IMR-90 (cell line): ENCODE measurements around the gene SIN3B. TPM values are rescaled to one million over a fixed set of nuclear protein-coding genes. Genes with fewer than 3 reads are reported as not detected.

Source experiments
- ATAC-seq: fragments of 200-7000 bp; cut with Tn5 transposase; 2 replicates; pipeline ENCODE4 v1.9.1; 2020; ENCODE audit warnings: low read depth, mild to moderate bottlenecking, moderate library complexity
- BruUV-seq: library from RNA; stranded (reverse); fragments of 400-500 nt; replicated peaks from 2 replicates; lab custom pipeline; 2021; lab: Mats Ljungman, UMichigan
- CTCF ChIA-PET: fragments of 300-600 bp; formaldehyde crosslinking; extraction: SDS; loops from one replicate; lab custom pipeline; 2021; ENCODE audit warnings: antibody characterized with exemption; lab: Yijun Ruan, JAX
- POLR2A ChIA-PET: fragments of 300-600 bp; sonication (Branson Sonifier 250); formaldehyde crosslinking; loops from one replicate; lab custom pipeline; 2022; ENCODE audit warnings: antibody characterized with exemption; ENCODE audit not compliant: unreplicated experiment; lab: Charles Lee
- DNase-seq: peaks from one replicate; pipeline ENCODE4 v3.0.0; 2013
- H2AFZ ChIP-seq: replicated peaks from 2 replicates; pipeline ENCODE3; 2013; ENCODE audit warnings: low read length, mild to moderate bottlenecking; ENCODE audit not compliant: poor library complexity
- H2AK5ac ChIP-seq: 2 replicates; pipeline ENCODE4 v1.6.1; 2013; ENCODE audit warnings: low read depth, low read length, inconsistent platforms
- H2AK9ac ChIP-seq: replicated peaks from 2 replicates; pipeline ENCODE3; 2013; ENCODE audit warnings: mild to moderate bottlenecking, low read depth, low read length, moderate library complexity; ENCODE audit not compliant: poor library complexity
- H2BK120ac ChIP-seq: 2 replicates; pipeline ENCODE4 v1.6.1; 2013; ENCODE audit warnings: low read depth, low read length, inconsistent platforms
- H2BK15ac ChIP-seq: 3 replicates; pipeline ENCODE4 v1.6.1; 2013; ENCODE audit warnings: low read depth, low read length, inconsistent platforms
- H2BK20ac ChIP-seq: 2 replicates; pipeline ENCODE4 v1.6.1; 2013; ENCODE audit warnings: low read depth, mild to moderate bottlenecking, inconsistent platforms, low read length, moderate library complexity
- H2BK5ac ChIP-seq: 2 replicates; pipeline ENCODE4 v1.6.1; 2013; ENCODE audit warnings: mild to moderate bottlenecking, low read depth, low read length, inconsistent platforms; ENCODE audit not compliant: poor library complexity, severe bottlenecking
- H3K14ac ChIP-seq: replicated peaks from 2 replicates; pipeline ENCODE4 v1.6.1; 2013; ENCODE audit warnings: low read depth, low read length, inconsistent platforms
- H3K18ac ChIP-seq: 2 replicates; pipeline ENCODE4 v1.6.1; 2013; ENCODE audit warnings: low read depth, low read length, control low read depth
- H3K23ac ChIP-seq: 2 replicates; pipeline ENCODE4 v1.6.1; 2013; ENCODE audit warnings: low read depth, low read length, inconsistent platforms
- H3K27ac ChIP-seq: 2 replicates; pipeline ENCODE4 v1.5.1; 2013; ENCODE audit warnings: mild to moderate bottlenecking, control low read depth, low read length; ENCODE audit not compliant: insufficient read depth
- H3K27me3 ChIP-seq: 2 replicates; pipeline ENCODE4 v1.6.1; 2013; ENCODE audit warnings: low read length; ENCODE audit not compliant: control insufficient read depth, insufficient read depth
- H3K36me3 ChIP-seq: 2 replicates; pipeline ENCODE4 v1.6.1; 2013; ENCODE audit warnings: low read length, mixed read lengths; ENCODE audit not compliant: control insufficient read depth, insufficient read depth
- H3K4ac ChIP-seq: 2 replicates; pipeline ENCODE4 v1.6.1; 2013; ENCODE audit warnings: low read depth, low read length, inconsistent platforms
- H3K4me1 ChIP-seq: 2 replicates; pipeline ENCODE4 v1.6.1; 2013; ENCODE audit warnings: low read length, mixed read lengths; ENCODE audit not compliant: control insufficient read depth, insufficient read depth
- H3K4me2 ChIP-seq: 2 replicates; pipeline ENCODE4 v1.6.1; 2013; ENCODE audit warnings: low read depth, mild to moderate bottlenecking, control low read depth, low read length, moderate library complexity
- H3K4me3 ChIP-seq: 2 replicates; pipeline ENCODE4 v1.5.1; 2013; ENCODE audit warnings: low read depth, mild to moderate bottlenecking, control low read depth, low read length, moderate library complexity; ENCODE audit not compliant: insufficient read depth
- H3K56ac ChIP-seq: 2 replicates; pipeline ENCODE4 v1.6.1; 2013; ENCODE audit warnings: low read length, inconsistent platforms; ENCODE audit not compliant: insufficient read depth; ENCODE audit errors: extremely low read depth
- H3K79me1 ChIP-seq, 2 experiments: 2 replicates each; pipeline ENCODE4 v1.6.1; 2013; ENCODE audit warnings: low read length in 2 of 2, inconsistent platforms in 1 of 2, low read depth in 1 of 2
- H3K9ac ChIP-seq: 2 replicates; pipeline ENCODE4 v1.6.1; 2013; ENCODE audit warnings: low read depth, low read length, control low read depth
- H3K9me1 ChIP-seq: 2 replicates; pipeline ENCODE4 v1.6.1; 2013; ENCODE audit warnings: low read length, inconsistent platforms; ENCODE audit not compliant: insufficient read depth
- H3K9me3 ChIP-seq: 2 replicates; pipeline ENCODE4 v1.6.1; 2013; ENCODE audit warnings: low read length; ENCODE audit not compliant: control insufficient read depth, insufficient read depth
- H4K20me1 ChIP-seq: 2 replicates; pipeline ENCODE4 v1.6.1; 2013; ENCODE audit warnings: low read length, inconsistent platforms; ENCODE audit not compliant: insufficient read depth
- H4K5ac ChIP-seq: 2 replicates; pipeline ENCODE4 v1.6.1; 2013; ENCODE audit warnings: mild to moderate bottlenecking, low read depth, low read length, control low read depth
- H4K8ac ChIP-seq, 2 experiments: 2 replicates each; pipeline ENCODE4 v1.6.1; 2013; ENCODE audit warnings: low read depth in 2 of 2, low read length in 2 of 2, control low read depth in 1 of 2, inconsistent platforms in 1 of 2
- H4K91ac ChIP-seq: 2 replicates; pipeline ENCODE4 v1.6.1; 2013; ENCODE audit warnings: low read depth, low read length, inconsistent platforms; ENCODE audit not compliant: insufficient read depth
- BHLHE40 ChIP-seq: fragments of 150-350 bp; IDR thresholded peaks from 2 replicates; pipeline ENCODE4 v1.6.1; 2016; ENCODE audit warnings: mild to moderate bottlenecking, low read depth, low read length
- CEBPB ChIP-seq: IDR thresholded peaks from 2 replicates; pipeline ENCODE4 v1.6.1; 2012; ENCODE audit warnings: low read depth, low read length, improper control_type of control experiment
- CHD1 ChIP-seq: IDR thresholded peaks from 2 replicates; pipeline ENCODE4 v1.6.1; 2012; ENCODE audit warnings: low read depth, low read length, improper control_type of control experiment
- CTCF ChIP-seq: conservative IDR thresholded peaks from 2 replicates; pipeline ENCODE4 v1.5.1; 2012; ENCODE audit warnings: mild to moderate bottlenecking, low read depth, low read length, improper control_type of control experiment
- ELK1 ChIP-seq: fragments of 150-350 bp; IDR thresholded peaks from 2 replicates; pipeline ENCODE4 v1.6.1; 2016; ENCODE audit warnings: low read depth, mild to moderate bottlenecking, low read length, moderate library complexity, borderline replicate concordance
- FOS ChIP-seq: fragments of 150-350 bp; IDR thresholded peaks from 2 replicates; pipeline ENCODE4 v1.6.1; 2016; ENCODE audit warnings: low read depth, low read length
- MAFK ChIP-seq: IDR thresholded peaks from 2 replicates; pipeline ENCODE4 v1.6.1; 2012; ENCODE audit warnings: low read depth, low read length, improper control_type of control experiment
- MAZ ChIP-seq: IDR thresholded peaks from 2 replicates; pipeline ENCODE4 v1.6.1; 2012; ENCODE audit warnings: low read depth, mild to moderate bottlenecking, low read length, improper control_type of control experiment, moderate library complexity, borderline replicate concordance
- MXI1 ChIP-seq: IDR thresholded peaks from 2 replicates; pipeline ENCODE4 v1.6.1; 2012; ENCODE audit warnings: low read depth, mild to moderate bottlenecking, low read length, moderate library complexity, borderline replicate concordance
- NFE2L2 ChIP-seq: fragments of 150-350 bp; IDR thresholded peaks from 2 replicates; pipeline ENCODE4 v1.6.1; 2016; ENCODE audit warnings: low read depth, mild to moderate bottlenecking, low read length
- POLR2A ChIP-seq: IDR thresholded peaks from 2 replicates; pipeline ENCODE4 v1.6.1; 2012; ENCODE audit warnings: mild to moderate bottlenecking, low read depth, low read length
- RAD21 ChIP-seq: IDR thresholded peaks from 2 replicates; pipeline ENCODE4 v1.6.1; 2012; ENCODE audit warnings: low read length, improper control_type of control experiment
- RCOR1 ChIP-seq: IDR thresholded peaks from 2 replicates; pipeline ENCODE4 v1.6.1; 2012; ENCODE audit warnings: mild to moderate bottlenecking, low read length, improper control_type of control experiment; ENCODE audit not compliant: insufficient replicate concordance
- RFX5 ChIP-seq: IDR thresholded peaks from 2 replicates; pipeline ENCODE4 v1.8.0; 2012; ENCODE audit warnings: low read depth, mild to moderate bottlenecking, low read length, moderate library complexity
- SMC3 ChIP-seq: fragments of 150-350 bp; IDR thresholded peaks from 2 replicates; pipeline ENCODE4 v1.6.1; 2016; ENCODE audit warnings: low read depth, mild to moderate bottlenecking, antibody characterized with exemption, low read length, moderate library complexity
- USF2 ChIP-seq: fragments of 150-350 bp; IDR thresholded peaks from 2 replicates; pipeline ENCODE4 v1.6.1; 2017; ENCODE audit warnings: mild to moderate bottlenecking, antibody characterized with exemption, low read length, low read depth
- WGBS, 2 experiments: methylation state at CpG; one replicate each; pipeline versions ENCODE4 v1.1.5 to v1.1.7; 2013; ENCODE audit warnings: missing lambda C conversion rate in 2 of 2; ENCODE audit not compliant: insufficient read length in 1 of 2; ENCODE audit errors: extremely low coverage in 2 of 2; 5-methylcytosine and 5-hydroxymethylcytosine counted together
- dilution Hi-C: fragments of 300-500 bp; cut with HindIII; formaldehyde crosslinking; loops from one replicate; pipeline ENCODE4 v1.14.3; 2018; ENCODE audit warnings: low sequenced_read_pairs; ENCODE audit not compliant: unreplicated experiment
- in situ Hi-C: fragments of 300-500 bp; cut with MboI; formaldehyde crosslinking; loops from 3 replicates; pipeline ENCODE4 v1.14.3; 2019; ENCODE audit warnings: low sequenced_read_pairs, inconsistent platforms, mixed read lengths
- intact Hi-C: fragments of 100-400 bp; cut with micrococcal nuclease; formaldehyde crosslinking; loops from 2 replicates; pipeline ENCODE4 v1.10.0; 2022
- polyA plus RNA-seq, 3 experiments: library from polyadenylated mRNA; depleted of rRNA; stranded (reverse); fragments of >200 nt; gene quantifications; 2 replicates each; pipeline ENCODE4 v1.2.3, GENCODE V29; 2012; ENCODE audit warnings: low replicate concordance in 1 of 3
- total RNA-seq: library from RNA; depleted of rRNA; stranded (reverse); fragments of >200 nt; gene quantifications from 2 replicates; pipeline ENCODE4 v1.2.3, GENCODE V29; 2012

Gene SIN3B
- total and polyA plus RNA-seq, 2 of the 4 experiments (the other 2 are of a cell fraction): 7.9 to 40.0 TPM

- Histone ChIP-seq H3K27me3 (no peaks in the 10 kb centered on the region), H4K91ac (no peak overlapping the region), H3K4ac (no peak overlapping the region), H3K36me3 (no peaks in the 10 kb centered on the region), H2AFZ (no peak overlapping the region), H3K79me1 (no peaks in the 10 kb centered on the region), H2AK5ac (no peak overlapping the region), H2BK5ac (no peak overlapping the region), H3K4me1 (0 out of 2 replicates have a peak, but pooled peaks cover 3% of the 10 kb centered on the region), H3K4me3 (no peak overlapping the region), H2AK9ac (no peak overlapping the region), H2BK15ac (no peak overlapping the region), H3K4me2 (no peak overlapping the region), H4K5ac (no peak overlapping the region), H3K18ac (no peak overlapping the region), H3K27ac (no peak overlapping the region), H2BK20ac (no peak overlapping the region), H3K9ac (no peak overlapping the region), H3K56ac (no peak overlapping the region), H3K23ac (no peak overlapping the region), H3K14ac (no peak overlapping the region), H4K8ac (no peak overlapping the region), H2BK120ac (no peak overlapping the region), H3K9me1 (peaks cover 8% of the 10 kb centered on the region; the same call in 1 of the 2 replicates), H3K9me3 (peaks cover 2% of the 10 kb centered on the region), H4K20me1 (no peaks in the 10 kb centered on the region)
- no TSS peak for BruUV-seq
- 81% methylated on average over 3 of the region's 7 CpGs; no CpG with 5 or more reads in 1 of the 2 experiments for WGBS, 2 experiments
- DNase-seq (no peak), ATAC-seq (no peak)
- TF ChIP-seq BHLHE40 (no peak), CEBPB (no peak), NFE2L2 (no peak), SMC3 (no peak), POLR2A (no peak), MAFK (no peak), MAZ (no peak), FOS (no peak), USF2 (no peak), ELK1 (no peak), CTCF (no peak), MXI1 (no peak), RFX5 (no peak), CHD1 (no peak), RCOR1 (no peak), RAD21 (no peak)
- intact Hi-C loops: no loop called here
- POLR2A ChIA-PET: no interaction called here
- in situ Hi-C loops: no loop called here
- dilution Hi-C loops: no loop called here
- CTCF ChIA-PET: no interaction called here
These were observed 8.1 kb upstream of the SIN3B start for GRCh38 chr19:16821081-16821480.
